ENCODE measurements around the gene WNK4.
"Not testable (repeated sequence)": the region's sequence is repeated elsewhere in the genome, so short reads cannot be mapped to it uniquely, and the experiment has no call there.

WNK4 gene

GRCh38 chr17:42779936-42780850, at the start of gene WNK4:
WNK4 (plus strand) TSS chr17:42780610; CDS start chr17:42780699, 89 bp downstream.
- no peak for DNase-seq

- DNase-seq = no peak
Observed at GRCh38 chr17:42740699-42741098, 39.7 kb upstream of the WNK4 start.

GRCh38 chr17:42742916-42743315, 37.5 kb upstream of the WNK4 start:
- not testable (repeated sequence) for DNase-seq

DNA sequence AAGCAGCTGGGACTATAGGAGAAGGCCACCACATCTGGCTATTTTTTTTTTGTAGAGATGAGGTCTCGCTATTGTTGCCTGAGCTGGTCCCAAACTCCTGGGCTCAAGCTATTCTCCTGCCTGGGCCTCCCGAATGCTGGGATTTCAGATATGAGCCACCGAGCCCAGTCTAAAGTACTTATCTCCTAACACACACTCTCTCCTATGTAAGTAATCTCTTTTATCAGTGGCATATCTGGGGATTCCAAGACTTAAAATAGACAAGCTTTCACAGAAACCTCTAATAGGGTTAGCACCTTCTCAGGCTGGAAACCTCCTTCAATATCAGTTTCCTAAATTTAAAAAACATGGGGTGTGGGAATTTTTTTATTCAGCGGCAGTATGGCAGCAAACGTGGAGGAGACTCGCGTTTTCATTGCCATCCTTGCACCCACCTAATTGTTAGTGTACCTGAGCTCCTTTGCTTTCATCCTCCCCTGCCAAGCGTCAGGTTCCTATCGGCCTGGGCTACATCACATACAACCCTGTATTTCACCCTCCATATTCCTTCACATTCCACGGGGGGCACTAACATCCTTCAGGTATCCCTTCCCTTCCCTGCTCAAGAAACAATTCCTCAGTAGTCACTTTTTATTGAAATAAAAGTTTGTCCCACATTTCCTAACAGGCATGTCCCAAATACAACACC, 36.7 kb upstream of the WNK4 start:
- DNase-seq = no peak

GRCh38 chr17:42744283-42744805, 36.1 kb upstream of the WNK4 start:
- DNase-seq = peak; percentile 69

- peak; percentile 93 for DNase-seq
Observed at GRCh38 chr17:42744806-42745617, 35.4 kb upstream of the WNK4 start, which contains the start of gene EZH1. EZH1 (minus strand) TSS chr17:42745040; CDS start chr17:42728941, 16,099 bp downstream.

DNA sequence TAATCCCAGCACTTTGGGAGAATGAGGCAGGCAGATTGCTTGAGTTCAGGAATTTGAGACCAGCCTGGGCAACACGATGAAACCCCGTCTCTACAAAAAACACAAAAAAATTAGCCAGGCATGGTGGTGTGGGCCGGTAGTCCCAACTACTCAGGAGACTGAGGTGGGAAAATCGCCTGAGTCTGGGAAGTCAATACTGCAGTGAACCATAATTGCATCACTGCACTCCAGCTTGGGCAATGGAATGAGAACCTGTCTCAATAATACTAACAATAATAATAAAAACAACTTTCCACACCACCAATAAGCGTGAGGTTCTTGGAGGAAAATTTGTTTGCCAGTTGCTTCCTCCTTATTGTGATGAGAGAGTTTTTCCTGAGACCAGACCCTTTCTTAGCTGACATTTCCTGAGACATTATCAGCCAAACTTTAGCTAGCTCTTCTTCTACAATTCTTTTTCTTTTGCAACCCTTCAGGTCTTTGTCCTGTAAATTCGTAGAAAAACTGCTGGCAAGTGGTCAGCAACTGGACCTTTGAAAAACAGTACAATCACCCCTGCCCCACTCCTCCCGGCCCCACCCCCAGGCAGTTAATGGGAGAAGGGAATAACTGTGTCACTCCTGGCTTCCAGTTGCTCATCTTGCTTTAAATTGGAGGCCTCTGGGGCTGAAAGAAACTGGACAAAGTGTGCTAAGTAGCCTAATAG, 32.1 kb upstream of the WNK4 start:
- DNase-seq = no peak

- DNase-seq = no peak
Observed at GRCh38 chr17:42748908-42749798, 31.3 kb upstream of the WNK4 start.

DNA sequence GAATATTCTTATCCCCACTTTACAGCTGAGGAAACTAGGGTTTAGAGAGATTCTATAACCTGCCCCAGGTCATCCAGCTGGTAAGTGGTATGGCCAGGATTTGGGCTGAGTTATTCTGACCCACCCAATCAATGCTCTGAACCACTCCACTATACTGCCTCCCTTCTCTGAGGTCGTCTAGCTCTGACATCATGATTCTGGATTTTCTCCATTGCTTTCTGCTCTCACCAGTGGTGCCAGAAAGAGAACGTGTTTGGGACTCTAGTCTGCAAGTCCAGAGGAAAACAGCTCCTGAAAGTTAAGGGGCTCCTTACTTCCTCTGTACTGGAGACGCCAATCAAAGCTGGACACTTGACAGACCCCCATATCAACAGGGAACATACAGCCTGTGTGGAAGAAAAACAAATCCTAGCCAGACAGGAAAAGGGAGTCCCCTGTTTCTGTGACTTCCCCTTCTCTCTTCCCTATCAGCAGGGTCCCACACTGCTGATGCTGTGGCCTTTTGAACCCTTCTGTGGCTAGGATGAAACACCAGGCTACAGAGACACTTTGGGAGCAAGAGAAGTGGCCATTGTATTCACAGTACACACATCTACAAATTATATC, 29.6 kb upstream of the WNK4 start:
- no peak for DNase-seq

GRCh38 chr17:42751628-42752027, 28.8 kb upstream of the WNK4 start:
- no peak for DNase-seq

DNA sequence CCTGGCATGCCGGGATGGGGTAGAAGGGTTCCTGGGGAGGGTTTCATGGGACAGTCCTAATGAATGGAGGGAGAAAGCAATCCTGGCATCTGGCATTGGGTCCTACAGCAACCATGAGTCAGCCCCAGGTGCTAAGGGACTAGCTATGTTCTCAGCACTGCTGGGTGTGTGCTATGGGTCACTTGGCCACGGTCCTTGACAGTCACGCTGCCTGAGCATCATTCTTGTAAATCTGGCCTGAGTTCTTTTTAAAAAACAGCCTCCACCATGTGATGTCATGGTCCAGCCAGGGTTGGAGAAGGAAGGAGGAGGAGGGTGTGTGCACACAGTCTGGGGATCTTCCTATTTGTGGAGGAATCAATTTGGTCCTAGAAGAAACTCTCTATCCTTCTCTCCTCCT, 25.6 kb upstream of the WNK4 start:
- no peak for DNase-seq

GRCh38 chr17:42759982-42760651, 20.3 kb upstream of the WNK4 start:
- DNase-seq = no peak

DNA sequence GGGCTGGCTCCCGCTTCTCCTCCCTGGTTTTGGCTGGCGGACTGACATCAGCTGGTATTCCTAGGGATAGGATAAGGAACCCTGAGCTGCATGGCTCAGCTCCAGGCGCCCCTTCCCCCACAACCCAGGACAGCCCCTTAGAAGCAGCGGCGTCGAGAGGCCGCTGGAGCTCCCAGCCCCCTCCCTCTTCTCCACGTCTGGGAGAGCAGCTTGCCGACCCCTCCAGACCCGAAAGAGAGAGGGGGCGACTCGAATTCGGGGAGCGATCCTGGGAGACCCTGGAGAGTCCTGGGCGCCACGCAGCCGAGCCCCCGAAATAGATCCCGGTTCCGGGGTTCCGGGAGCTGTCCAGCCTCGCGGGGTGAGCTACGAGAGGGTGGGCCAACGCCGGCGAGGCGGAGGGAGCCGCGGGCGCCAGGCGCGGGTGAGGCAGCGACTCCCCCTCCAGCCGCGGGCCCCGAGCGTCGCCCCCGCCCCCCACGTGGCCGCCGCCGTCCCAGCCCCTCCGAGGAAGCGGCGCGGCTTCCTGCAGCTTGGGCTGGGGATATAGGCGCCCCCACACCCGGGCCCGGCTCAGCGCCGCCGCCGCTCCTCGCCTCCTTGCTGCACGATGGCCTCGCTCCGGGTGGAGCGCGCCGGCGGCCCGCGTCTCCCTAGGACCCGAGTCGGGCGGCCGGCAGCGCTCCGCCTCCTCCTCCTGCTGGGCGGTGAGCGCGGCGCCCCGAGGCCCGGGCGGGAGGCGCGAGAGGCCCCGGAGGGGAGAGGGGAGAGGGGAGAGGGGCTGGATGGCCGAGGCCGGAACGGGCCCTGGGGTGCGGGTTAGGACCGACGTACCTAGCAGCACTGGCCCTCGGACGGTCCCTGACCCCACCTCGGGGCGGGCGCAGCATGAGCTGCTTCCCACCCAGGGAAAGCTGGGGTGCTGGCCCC, 19.5 kb upstream of the WNK4 start, which contains the start of gene RAMP2:
Gene RAMP2, plus strand, starts transcription at position 576 of the 930 bp plus-strand sequence. Its CDS starts 35 bp downstream, at position 611.
- peak; percentile 7 for DNase-seq

GRCh38 chr17:42761638-42762037, 18.8 kb upstream of the WNK4 start:
- DNase-seq = no peak

GRCh38 chr17:42766124-42766523, 14.3 kb upstream of the WNK4 start:
- no peak for DNase-seq

DNA sequence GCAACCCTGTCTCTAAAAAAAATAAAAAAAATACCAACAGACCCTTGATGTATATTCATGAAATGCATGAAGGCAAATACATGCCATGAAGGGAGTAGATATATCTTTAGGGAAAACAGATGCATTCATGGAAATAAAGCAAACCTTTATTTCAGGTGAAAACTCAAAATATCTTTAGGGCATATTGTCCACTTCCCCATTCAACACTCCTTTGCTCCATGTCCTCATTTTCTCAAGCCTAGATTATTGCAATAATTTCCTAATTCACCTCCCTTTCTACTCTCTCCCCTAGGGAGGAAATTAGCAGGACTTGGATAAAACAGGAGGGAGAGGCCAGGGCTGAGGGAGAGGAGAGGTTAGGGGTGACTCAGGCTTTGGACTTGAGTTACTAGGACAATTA, 12.9 kb upstream of the WNK4 start:
- DNase-seq = no peak

GRCh38 chr17:42768006-42768405, 12.4 kb upstream of the WNK4 start:
- DNase-seq = not testable (repeated sequence)

- DNase-seq = not testable (repeated sequence)
Observed at GRCh38 chr17:42769964-42770363, 10.4 kb upstream of the WNK4 start.

GRCh38 chr17:42772945-42773289, 7.5 kb upstream of the WNK4 start:
- no peak for DNase-seq
